ENCODE measurements around the gene IMPG2.

Gene IMPG2

DNA sequence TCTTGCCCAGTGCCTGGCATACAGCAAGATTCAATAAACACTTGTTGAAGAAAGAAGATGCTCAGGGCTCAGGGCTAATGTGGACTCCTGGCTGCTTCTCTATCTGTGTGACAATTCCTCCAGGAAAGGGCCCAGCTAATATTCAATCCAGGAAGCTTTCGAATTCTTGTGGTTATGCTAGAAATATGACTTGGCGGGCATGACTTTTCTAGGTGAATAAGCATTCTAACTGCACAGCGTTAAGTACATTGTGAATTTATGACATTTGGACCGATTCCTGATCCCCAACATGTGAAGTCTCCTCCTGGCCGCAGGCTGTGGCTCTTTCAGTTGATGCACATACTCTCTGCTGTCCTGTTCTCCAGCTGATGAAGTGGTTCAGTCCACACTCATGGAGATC, 117.0 kb downstream of the IMPG2 start:
- Histone ChIP-seq H3K9ac (ENCODE audit: low read depth, low read length) (no peak overlapping the region), H3K4me2 (ENCODE audit: insufficient read depth, low read length) (no peak overlapping the region), H2AFZ (ENCODE audit: low read depth, low read length) (no peak overlapping the region), H3K9me3 (ENCODE audit: insufficient read depth, low read length, severe bottlenecking) (no peaks in the 10 kb centered on the region), H3K27me3 (ENCODE audit: insufficient read depth, low read length, poor library complexity) (no peaks in the 10 kb centered on the region), H3K4me3 (ENCODE audit: low read depth in 1 of 2, low read length in 2 of 2) (no peak overlapping the region), H3K36me3 (ENCODE audit: insufficient read depth, low read length) (no peaks in the 10 kb centered on the region), H3K79me2 (ENCODE audit: insufficient read depth, low read length) (no peaks in the 10 kb centered on the region), H3K27ac (ENCODE audit: low read length) (no peak overlapping the region), H3K4me1 (ENCODE audit: insufficient read depth, low read length) (no peaks in the 10 kb centered on the region), H4K20me1 (ENCODE audit: insufficient read depth, low read length) (no peaks in the 10 kb centered on the region)
- TF ChIP-seq, protein P1, sequence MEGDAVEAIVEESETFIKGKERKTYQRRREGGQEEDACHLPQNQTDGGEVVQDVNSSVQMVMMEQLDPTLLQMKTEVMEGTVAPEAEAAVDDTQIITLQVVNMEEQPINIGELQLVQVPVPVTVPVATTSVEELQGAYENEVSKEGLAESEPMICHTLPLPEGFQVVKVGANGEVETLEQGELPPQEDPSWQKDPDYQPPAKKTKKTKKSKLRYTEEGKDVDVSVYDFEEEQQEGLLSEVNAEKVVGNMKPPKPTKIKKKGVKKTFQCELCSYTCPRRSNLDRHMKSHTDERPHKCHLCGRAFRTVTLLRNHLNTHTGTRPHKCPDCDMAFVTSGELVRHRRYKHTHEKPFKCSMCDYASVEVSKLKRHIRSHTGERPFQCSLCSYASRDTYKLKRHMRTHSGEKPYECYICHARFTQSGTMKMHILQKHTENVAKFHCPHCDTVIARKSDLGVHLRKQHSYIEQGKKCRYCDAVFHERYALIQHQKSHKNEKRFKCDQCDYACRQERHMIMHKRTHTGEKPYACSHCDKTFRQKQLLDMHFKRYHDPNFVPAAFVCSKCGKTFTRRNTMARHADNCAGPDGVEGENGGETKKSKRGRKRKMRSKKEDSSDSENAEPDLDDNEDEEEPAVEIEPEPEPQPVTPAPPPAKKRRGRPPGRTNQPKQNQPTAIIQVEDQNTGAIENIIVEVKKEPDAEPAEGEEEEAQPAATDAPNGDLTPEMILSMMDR (IDR thresholded peaks at IDR 0.05; ENCODE audit: borderline replicate concordance, extremely low read depth, low read length, poor library complexity, severe bottlenecking) = no peak
- no peak for TF ChIP-seq EZH2 (IDR thresholded peaks at IDR 0.05; ENCODE audit: borderline replicate concordance, low read depth, low read length, severe bottlenecking)
- no peak for ATAC-seq (ENCODE audit: insufficient read depth, low read depth)
- no peak for DNase-seq

DNA sequence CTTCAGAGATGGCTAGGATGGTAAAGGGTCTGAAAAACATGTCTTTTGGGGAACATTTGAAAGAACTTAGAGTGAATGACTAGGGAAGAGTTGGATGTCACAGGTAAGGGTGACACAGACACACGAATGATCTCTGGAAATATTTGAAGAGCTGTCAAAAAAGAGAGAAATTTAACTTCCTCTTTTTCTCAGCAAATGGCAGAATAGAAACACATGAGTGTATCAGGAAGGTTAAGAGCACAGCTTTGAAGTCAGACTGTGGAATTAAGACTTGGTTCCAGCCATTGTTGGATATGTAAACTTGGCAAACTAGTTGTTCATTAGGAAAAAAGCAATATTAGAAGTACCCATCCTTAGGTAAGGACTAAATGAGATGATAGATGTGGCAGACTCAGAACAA, 117.7 kb downstream of the IMPG2 start:
- no peak overlapping the region for H3K27ac ChIP-seq (ENCODE audit: low read length)
- H3K4me1 ChIP-seq (ENCODE audit: insufficient read depth, low read length) = no peaks in the 10 kb centered on the region
- no peaks in the 10 kb centered on the region for H3K36me3 ChIP-seq (ENCODE audit: insufficient read depth, low read length)
- TF ChIP-seq, protein P1 (IDR thresholded peaks at IDR 0.05; ENCODE audit: borderline replicate concordance, extremely low read depth, low read length, poor library complexity, severe bottlenecking) = no peak
- TF ChIP-seq EZH2 (IDR thresholded peaks at IDR 0.05; ENCODE audit: borderline replicate concordance, low read depth, low read length, severe bottlenecking) = no peak
- ATAC-seq (ENCODE audit: insufficient read depth, low read depth) (no peak), DNase-seq (no peak)
- no peaks in the 10 kb centered on the region for H3K9me3 ChIP-seq (ENCODE audit: insufficient read depth, low read length, severe bottlenecking)
- H3K9ac ChIP-seq (ENCODE audit: low read depth, low read length) = no peak overlapping the region
- no peaks in the 10 kb centered on the region for H3K79me2 ChIP-seq (ENCODE audit: insufficient read depth, low read length)
- no peaks in the 10 kb centered on the region for H3K27me3 ChIP-seq (ENCODE audit: insufficient read depth, low read length, poor library complexity)
- no peak overlapping the region for H3K4me2 ChIP-seq (ENCODE audit: insufficient read depth, low read length)
- no peak overlapping the region for H2AFZ ChIP-seq (ENCODE audit: low read depth, low read length)
- no peaks in the 10 kb centered on the region for H4K20me1 ChIP-seq (ENCODE audit: insufficient read depth, low read length)
- no peak overlapping the region for H3K4me3 ChIP-seq (ENCODE audit: low read depth in 1 of 2, low read length in 2 of 2)

DNA sequence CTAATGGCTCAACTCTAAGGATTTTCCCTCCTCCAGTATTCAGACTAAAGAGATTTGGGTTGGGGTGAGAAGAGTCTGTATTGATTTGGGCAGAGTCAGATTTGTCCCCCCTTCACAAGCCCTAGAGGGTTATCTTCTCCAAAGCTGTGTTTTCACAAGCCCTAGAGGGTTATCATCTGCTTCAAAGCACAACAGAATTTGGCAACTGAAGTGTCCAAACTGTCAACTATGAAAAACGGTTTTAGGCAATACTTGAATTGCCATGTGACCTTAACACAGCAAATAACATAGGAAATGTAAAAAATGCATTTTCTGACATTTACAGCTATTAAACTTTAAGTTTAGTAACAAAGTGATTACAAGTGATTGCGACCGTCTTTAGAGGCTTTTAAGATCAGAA, 119.9 kb downstream of the IMPG2 start:
- Histone ChIP-seq H3K4me2 (ENCODE audit: insufficient read depth, low read length) (no peak overlapping the region), H3K9ac (ENCODE audit: low read depth, low read length) (no peak overlapping the region), H3K27me3 (ENCODE audit: insufficient read depth, low read length, poor library complexity) (no peaks in the 10 kb centered on the region), H3K27ac (ENCODE audit: low read length) (no peak overlapping the region), H3K36me3 (ENCODE audit: insufficient read depth, low read length) (no peaks in the 10 kb centered on the region), H3K9me3 (ENCODE audit: insufficient read depth, low read length, severe bottlenecking) (no peaks in the 10 kb centered on the region), H3K4me3 (ENCODE audit: low read depth in 1 of 2, low read length in 2 of 2) (no peak overlapping the region), H4K20me1 (ENCODE audit: insufficient read depth, low read length) (no peaks in the 10 kb centered on the region), H2AFZ (ENCODE audit: low read depth, low read length) (no peak overlapping the region), H3K4me1 (ENCODE audit: insufficient read depth, low read length) (no peaks in the 10 kb centered on the region), H3K79me2 (ENCODE audit: insufficient read depth, low read length) (no peaks in the 10 kb centered on the region)
- TF ChIP-seq, protein P1 (IDR thresholded peaks at IDR 0.05; ENCODE audit: borderline replicate concordance, extremely low read depth, low read length, poor library complexity, severe bottlenecking) = no peak
- no peak for TF ChIP-seq EZH2 (IDR thresholded peaks at IDR 0.05; ENCODE audit: borderline replicate concordance, low read depth, low read length, severe bottlenecking)
- DNase-seq (no peak), ATAC-seq (ENCODE audit: insufficient read depth, low read depth) (no peak)

All from DND-41 (cell line).